Panc1 (cell line): ENCODE data around the gene GJA3. TPM values are rescaled to one million over a fixed set of nuclear protein-coding genes. Genes with fewer than 3 reads are reported as not detected.
A peak's percentile ranks its signal among the peaks of the same experiment; 100 is the strongest.

ENCODE experiments used
- ATAC-seq: fragments of 200-7000 bp; cut with Tn5 transposase; 2 replicates; pipeline ENCODE4 v1.9.1; 2020; ENCODE audit warnings: mild to moderate bottlenecking, moderate library complexity
- BruUV-seq: library from RNA; stranded (reverse); fragments of 400-500 nt; replicated peaks from 2 replicates; lab custom pipeline; 2021; lab: Mats Ljungman, UMichigan
- CTCF ChIA-PET: fragments of 300-600 bp; sonication (Branson Sonifier 250); formaldehyde crosslinking; loops from one replicate; lab custom pipeline; 2022; ENCODE audit warnings: antibody characterized with exemption; lab: Charles Lee
- POLR2A ChIA-PET: fragments of 300-600 bp; sonication (Branson Sonifier 250); formaldehyde crosslinking; loops from one replicate; lab custom pipeline; 2022; ENCODE audit warnings: antibody characterized with exemption; lab: Charles Lee
- DNase-seq: peaks from one replicate; pipeline ENCODE4 v3.0.0-alpha.2; 2010; ENCODE audit warnings: low read depth, low spot score
- H3K27ac ChIP-seq: 2 replicates; pipeline ENCODE4 v1.5.1; 2011; ENCODE audit warnings: mild to moderate bottlenecking, low read length, inconsistent platforms
- H3K27me3 ChIP-seq: fragments of 200-500 bp; sonication (Bioruptor generic); 2 replicates; pipeline ENCODE4 v1.6.0; 2014; ENCODE audit warnings: low read length, inconsistent platforms; ENCODE audit not compliant: control insufficient read depth, insufficient read depth
- H3K36me3 ChIP-seq: fragments of 200-500 bp; sonication (Bioruptor generic); 2 replicates; pipeline ENCODE4 v1.5.1; 2014; ENCODE audit warnings: inconsistent platforms, mild to moderate bottlenecking, low read length, moderate library complexity; ENCODE audit not compliant: control insufficient read depth, insufficient read depth
- H3K4me1 ChIP-seq: 2 replicates; pipeline ENCODE4 v1.5.1; 2011; ENCODE audit warnings: inconsistent platforms, mild to moderate bottlenecking, low read length, moderate library complexity; ENCODE audit not compliant: control insufficient read depth, insufficient read depth
- H3K4me3 ChIP-seq, 2 experiments: 2 replicates each; pipeline ENCODE4 v1.5.1; 2011 to 2012; ENCODE audit warnings: low read depth in 2 of 2, low read length in 2 of 2, mild to moderate bottlenecking in 2 of 2, inconsistent platforms in 1 of 2, moderate library complexity in 1 of 2
- H3K9me3 ChIP-seq: fragments of 200-500 bp; sonication (Bioruptor generic); 2 replicates; pipeline ENCODE4 v1.5.1; 2014; ENCODE audit warnings: low read depth, mild to moderate bottlenecking, inconsistent platforms, low read length, moderate library complexity; ENCODE audit not compliant: control insufficient read depth, insufficient read depth
- POLR2AphosphoS5 ChIP-seq: IDR thresholded peaks from 2 replicates; pipeline ENCODE4 v1.6.1; 2012; ENCODE audit warnings: mild to moderate bottlenecking, low read depth, low read length, moderate library complexity
- SIN3A ChIP-seq: IDR thresholded peaks from 2 replicates; pipeline ENCODE4 v1.6.1; 2012; ENCODE audit warnings: low read depth, mild to moderate bottlenecking, low read length, moderate library complexity, borderline replicate concordance; ENCODE audit not compliant: insufficient read depth
- TCF7L2 ChIP-seq: IDR thresholded peaks from 2 replicates; pipeline ENCODE4 v1.6.1; 2011; ENCODE audit warnings: mild to moderate bottlenecking, low read depth, low read length, inconsistent platforms
- in situ Hi-C: cut with HindIII; loops from 2 replicates; pipeline ENCODE4 v1.10.0; 2016; ENCODE audit warnings: low sequenced_read_pairs, low pct_unique_long_range_greater_than_20kb
- intact Hi-C: fragments of 100-400 bp; cut with micrococcal nuclease; formaldehyde crosslinking; loops from one replicate; pipeline ENCODE4 v1.10.0; 2022; ENCODE audit not compliant: unreplicated experiment
- total RNA-seq: library from RNA; stranded (reverse); gene quantifications from one replicate; pipeline ENCODE4 v1.2.1, GENCODE V29; 2021; ENCODE audit not compliant: unreplicated experiment
- TF ChIP-seq, protein P1 (sequence below): fragments of 450-650 bp; IDR thresholded peaks from 2 replicates; pipeline ENCODE4 v1.5.1; 2017; ENCODE audit warnings: mild to moderate bottlenecking
- TF ChIP-seq, protein P2 (sequence below), 2 experiments: IDR thresholded peaks; 2 replicates each; pipeline ENCODE4 v1.6.1; 2011 to 2012; ENCODE audit warnings: low read depth in 2 of 2, control low read depth in 1 of 2, low read length in 1 of 2, mild to moderate bottlenecking in 1 of 2, moderate library complexity in 1 of 2; ENCODE audit not compliant: insufficient read depth in 1 of 2

GJA3 gene
- total RNA-seq, 1 experiment from 2014 or later = 11.6 TPM

DNA sequence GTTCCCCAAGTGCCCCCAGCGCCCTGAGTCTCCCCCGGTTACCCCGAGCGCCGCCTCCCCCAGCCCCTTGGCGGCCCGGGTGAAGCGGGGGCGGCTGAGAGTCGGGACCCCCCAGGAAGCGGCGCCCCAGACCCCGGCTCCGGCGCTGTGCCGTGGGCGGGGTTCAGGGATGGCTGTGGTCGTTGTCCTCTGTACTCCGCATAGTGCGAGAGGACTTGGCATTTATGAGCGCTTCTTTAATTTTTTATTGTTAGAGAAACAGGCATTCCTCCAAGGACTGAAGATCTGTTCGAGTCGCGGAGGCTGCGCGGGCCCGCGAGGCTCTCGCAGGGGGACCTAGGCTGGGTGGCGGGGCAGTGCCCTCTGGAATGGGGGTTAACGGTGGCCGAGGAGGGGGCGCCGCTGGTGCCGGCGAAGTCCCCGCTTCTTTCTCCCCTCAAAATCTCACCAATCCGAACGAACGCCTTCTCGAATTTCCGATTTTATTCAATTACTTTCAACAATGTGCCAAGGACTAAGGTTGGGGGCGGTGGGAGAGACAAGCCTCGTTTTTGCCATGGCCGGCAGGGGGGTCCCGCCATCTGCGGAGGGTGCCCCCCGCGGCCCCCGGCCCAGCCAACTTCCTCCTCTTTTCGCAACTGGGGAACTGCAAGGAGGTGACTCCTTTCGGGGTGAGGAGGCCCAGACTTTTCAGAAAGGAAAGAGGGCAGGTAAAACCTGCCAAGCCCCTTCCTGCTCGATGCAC is 32.5 kb upstream of the GJA3 start:
- Histone ChIP-seq H3K9me3 (no peaks in the 10 kb centered on the region), H3K27me3 (no peaks in the 10 kb centered on the region; the same call in 1 of the 2 replicates), H3K27ac (no peak overlapping the region), H3K4me3 (peak overlapping the region; percentile 43 to 66), H3K4me1 (no peaks in the 10 kb centered on the region; the same call in 1 of the 2 replicates), H3K36me3 (no peaks in the 10 kb centered on the region)
- in situ Hi-C loops = no loop called here
- intact Hi-C loops = no loop called here
- TF ChIP-seq TCF7L2 = no peak
- no peak for TF ChIP-seq POLR2AphosphoS5
- TF ChIP-seq, protein P1, sequence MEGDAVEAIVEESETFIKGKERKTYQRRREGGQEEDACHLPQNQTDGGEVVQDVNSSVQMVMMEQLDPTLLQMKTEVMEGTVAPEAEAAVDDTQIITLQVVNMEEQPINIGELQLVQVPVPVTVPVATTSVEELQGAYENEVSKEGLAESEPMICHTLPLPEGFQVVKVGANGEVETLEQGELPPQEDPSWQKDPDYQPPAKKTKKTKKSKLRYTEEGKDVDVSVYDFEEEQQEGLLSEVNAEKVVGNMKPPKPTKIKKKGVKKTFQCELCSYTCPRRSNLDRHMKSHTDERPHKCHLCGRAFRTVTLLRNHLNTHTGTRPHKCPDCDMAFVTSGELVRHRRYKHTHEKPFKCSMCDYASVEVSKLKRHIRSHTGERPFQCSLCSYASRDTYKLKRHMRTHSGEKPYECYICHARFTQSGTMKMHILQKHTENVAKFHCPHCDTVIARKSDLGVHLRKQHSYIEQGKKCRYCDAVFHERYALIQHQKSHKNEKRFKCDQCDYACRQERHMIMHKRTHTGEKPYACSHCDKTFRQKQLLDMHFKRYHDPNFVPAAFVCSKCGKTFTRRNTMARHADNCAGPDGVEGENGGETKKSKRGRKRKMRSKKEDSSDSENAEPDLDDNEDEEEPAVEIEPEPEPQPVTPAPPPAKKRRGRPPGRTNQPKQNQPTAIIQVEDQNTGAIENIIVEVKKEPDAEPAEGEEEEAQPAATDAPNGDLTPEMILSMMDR = no peak
- TF ChIP-seq, protein P2, sequence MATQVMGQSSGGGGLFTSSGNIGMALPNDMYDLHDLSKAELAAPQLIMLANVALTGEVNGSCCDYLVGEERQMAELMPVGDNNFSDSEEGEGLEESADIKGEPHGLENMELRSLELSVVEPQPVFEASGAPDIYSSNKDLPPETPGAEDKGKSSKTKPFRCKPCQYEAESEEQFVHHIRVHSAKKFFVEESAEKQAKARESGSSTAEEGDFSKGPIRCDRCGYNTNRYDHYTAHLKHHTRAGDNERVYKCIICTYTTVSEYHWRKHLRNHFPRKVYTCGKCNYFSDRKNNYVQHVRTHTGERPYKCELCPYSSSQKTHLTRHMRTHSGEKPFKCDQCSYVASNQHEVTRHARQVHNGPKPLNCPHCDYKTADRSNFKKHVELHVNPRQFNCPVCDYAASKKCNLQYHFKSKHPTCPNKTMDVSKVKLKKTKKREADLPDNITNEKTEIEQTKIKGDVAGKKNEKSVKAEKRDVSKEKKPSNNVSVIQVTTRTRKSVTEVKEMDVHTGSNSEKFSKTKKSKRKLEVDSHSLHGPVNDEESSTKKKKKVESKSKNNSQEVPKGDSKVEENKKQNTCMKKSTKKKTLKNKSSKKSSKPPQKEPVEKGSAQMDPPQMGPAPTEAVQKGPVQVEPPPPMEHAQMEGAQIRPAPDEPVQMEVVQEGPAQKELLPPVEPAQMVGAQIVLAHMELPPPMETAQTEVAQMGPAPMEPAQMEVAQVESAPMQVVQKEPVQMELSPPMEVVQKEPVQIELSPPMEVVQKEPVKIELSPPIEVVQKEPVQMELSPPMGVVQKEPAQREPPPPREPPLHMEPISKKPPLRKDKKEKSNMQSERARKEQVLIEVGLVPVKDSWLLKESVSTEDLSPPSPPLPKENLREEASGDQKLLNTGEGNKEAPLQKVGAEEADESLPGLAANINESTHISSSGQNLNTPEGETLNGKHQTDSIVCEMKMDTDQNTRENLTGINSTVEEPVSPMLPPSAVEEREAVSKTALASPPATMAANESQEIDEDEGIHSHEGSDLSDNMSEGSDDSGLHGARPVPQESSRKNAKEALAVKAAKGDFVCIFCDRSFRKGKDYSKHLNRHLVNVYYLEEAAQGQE (IDR thresholded peaks at IDR 0.05; ENCODE audit: insufficient read depth in 1 of 2, low read depth in 2 of 2, low read length in 1 of 2) = no peak
- TF ChIP-seq SIN3A = no peak
- DNase-seq = no peak
- ChIA-PET POLR2A (no interaction called here), CTCF (no interaction called here)
- BruUV-seq = no TSS peak
- peak; percentile 15; the same call in 1 of the 2 replicates for ATAC-seq

DNA sequence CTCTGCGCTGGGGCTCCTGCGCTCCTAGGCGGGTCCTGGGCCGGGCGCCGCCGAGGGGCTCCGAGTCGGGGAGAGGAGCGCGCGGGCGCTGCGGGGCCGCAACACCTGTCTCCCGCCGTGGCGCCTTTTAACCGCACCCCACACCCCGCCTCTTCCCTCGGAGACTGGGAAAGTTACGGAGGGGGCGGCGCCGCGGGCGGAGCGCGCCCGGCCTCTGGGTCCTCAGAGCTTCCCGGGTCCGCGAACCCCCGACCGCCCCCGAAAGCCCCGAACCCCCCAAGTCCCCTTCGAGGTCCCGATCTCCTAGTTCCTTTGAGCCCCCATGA is 31.9 kb upstream of the GJA3 start, which contains the start of gene GJB2:
Gene GJB2, minus strand, starts transcription at position 103 of the 326 bp plus-strand sequence. CDS start 3,357 bp downstream, outside the sequence.
- no TSS peak for BruUV-seq
- intact Hi-C loops (no loop called here), in situ Hi-C loops (no loop called here)
- peak; percentile 77 for ATAC-seq
- ChIA-PET POLR2A (no interaction called here), CTCF (no interaction called here)
- Histone ChIP-seq H3K4me3 (peak within 1 kb of the TSS; percentile 43 to 66), H3K27ac (peak within 1 kb of the TSS; percentile 39), H3K4me1 (no peaks in the 10 kb centered on the region; the same call in 1 of the 2 replicates), H3K9me3 (no peaks in the 10 kb centered on the region), H3K36me3 (no peaks in the 10 kb centered on the region; the same call in 1 of the 2 replicates), H3K27me3 (no peaks in the 10 kb centered on the region; the same call in 1 of the 2 replicates)
- TF ChIP-seq, protein P1 = no peak
- no peak for TF ChIP-seq POLR2AphosphoS5
- TF ChIP-seq TCF7L2 = no peak
- TF ChIP-seq, protein P2 (IDR thresholded peaks at IDR 0.05; ENCODE audit: insufficient read depth in 1 of 2, low read depth in 2 of 2, low read length in 1 of 2) = no peak
- no peak for TF ChIP-seq SIN3A
- no peak for DNase-seq
